Stimulated activated CD8-positive, alpha-beta memory T cell treated with anti-CD3 and anti-CD28 coated beads, Interleukin-15, amount 100 ng/mL, for 1 hour (primary cell): Measurements from ENCODE around the gene TAX1BP3.
A peak's percentile ranks its signal among the peaks of the same experiment; 100 is the strongest.

ENCODE experiments used
- DNase-seq: peaks from one replicate; pipeline ENCODE4 v3.0.0-alpha.2; 2020; ENCODE audit warnings: low read depth

TAX1BP3 gene

GRCh38 chr17:3688027-3688553, 19.7 kb upstream of the TAX1BP3 start:
- no peak for DNase-seq

GRCh38 chr17:3685174-3685573, 16.8 kb upstream of the TAX1BP3 start:
- DNase-seq = no peak

- DNase-seq = peak; percentile 41
Measured at GRCh38 chr17:3683054-3683511, 14.7 kb upstream of the TAX1BP3 start.

DNA sequence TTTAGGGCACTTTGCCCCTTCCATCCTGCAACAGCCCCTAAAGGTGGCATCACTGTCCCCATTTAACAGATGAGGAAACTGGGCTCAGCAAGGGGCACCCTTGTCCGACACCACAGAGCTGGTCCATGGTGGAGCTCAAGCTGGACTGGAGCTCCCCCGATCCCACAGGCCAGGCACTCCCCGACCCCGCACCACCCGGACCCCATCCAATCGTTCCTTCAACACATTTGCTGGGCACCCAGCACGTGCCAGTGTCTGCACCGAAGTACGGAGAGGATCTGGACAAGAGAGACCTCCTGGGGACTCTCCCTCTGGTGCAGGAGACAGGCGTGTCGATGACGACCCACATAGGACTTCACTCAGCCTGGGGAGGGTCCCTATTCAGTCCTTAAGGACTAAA, 13.7 kb upstream of the TAX1BP3 start:
- DNase-seq = no peak

DNA sequence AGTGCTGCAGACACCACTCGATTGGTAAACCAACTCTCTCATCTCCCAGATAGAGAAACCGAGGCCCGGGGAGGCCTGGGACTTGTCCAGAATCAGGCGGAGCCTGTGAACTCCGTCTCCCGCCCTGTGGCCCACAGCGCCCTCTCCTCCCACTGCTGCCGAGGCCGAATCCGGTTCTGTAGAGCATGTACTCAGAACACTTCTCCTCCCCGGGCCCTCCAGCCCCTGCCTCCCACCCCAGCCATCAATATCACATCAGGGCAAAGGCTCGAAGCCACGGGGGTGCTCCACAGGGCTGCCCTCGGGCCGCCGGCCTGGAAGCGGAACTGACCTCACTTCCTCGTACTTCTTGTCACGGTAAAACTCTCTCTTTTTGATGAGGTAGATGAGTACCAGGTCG, 13.2 kb upstream of the TAX1BP3 start:
- DNase-seq = no peak

DNA sequence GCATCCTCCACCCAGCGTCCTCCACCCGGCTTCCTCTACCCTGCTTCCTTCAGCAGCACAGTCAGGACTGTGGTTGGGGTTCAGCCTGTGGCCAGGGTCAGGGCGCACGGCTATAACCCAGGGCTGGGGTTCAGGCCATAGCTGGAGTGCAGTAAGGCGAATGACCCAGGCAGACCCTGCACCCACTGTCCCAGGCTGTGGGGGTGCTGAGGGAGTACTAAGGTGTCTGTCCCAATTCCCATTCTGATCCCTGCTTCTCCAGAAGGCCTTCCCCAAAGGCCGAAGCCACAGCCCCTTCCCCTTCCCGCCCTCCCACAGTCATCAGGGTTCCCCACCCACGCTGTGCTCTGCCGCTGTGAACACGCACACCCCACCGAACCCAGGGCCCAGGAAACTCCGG, 12.7 kb upstream of the TAX1BP3 start:
- no peak for DNase-seq

DNA sequence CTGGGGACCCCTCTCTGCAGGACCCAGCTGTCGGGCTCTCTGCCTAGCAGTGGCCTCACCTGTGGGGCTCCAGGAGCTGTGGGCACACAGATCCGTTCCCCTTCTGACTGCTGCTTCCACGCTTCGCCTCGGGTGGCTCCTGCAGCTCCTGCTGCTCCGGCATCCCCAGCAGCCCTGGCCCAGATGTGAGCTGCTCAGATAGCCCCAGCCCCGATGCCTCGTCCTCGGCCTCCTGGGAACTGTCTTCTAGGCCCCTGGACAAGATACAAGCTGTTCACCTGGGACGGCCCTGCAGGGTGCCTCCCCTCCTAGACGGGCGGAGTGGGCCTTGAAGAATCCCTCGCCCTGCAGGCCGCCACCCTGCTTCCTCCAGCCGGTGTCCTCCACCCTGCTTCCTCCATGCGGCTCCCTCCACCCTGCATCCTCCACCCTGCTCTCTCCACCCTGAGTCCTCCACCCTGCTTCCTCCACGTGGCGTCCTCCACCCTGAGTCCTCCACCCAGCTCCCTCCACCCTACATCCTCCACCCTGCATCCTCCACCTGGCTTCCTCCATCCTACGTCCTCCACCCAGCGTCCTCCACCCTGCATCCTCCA, 11.3 kb upstream of the TAX1BP3 start:
- DNase-seq = no peak

DNA sequence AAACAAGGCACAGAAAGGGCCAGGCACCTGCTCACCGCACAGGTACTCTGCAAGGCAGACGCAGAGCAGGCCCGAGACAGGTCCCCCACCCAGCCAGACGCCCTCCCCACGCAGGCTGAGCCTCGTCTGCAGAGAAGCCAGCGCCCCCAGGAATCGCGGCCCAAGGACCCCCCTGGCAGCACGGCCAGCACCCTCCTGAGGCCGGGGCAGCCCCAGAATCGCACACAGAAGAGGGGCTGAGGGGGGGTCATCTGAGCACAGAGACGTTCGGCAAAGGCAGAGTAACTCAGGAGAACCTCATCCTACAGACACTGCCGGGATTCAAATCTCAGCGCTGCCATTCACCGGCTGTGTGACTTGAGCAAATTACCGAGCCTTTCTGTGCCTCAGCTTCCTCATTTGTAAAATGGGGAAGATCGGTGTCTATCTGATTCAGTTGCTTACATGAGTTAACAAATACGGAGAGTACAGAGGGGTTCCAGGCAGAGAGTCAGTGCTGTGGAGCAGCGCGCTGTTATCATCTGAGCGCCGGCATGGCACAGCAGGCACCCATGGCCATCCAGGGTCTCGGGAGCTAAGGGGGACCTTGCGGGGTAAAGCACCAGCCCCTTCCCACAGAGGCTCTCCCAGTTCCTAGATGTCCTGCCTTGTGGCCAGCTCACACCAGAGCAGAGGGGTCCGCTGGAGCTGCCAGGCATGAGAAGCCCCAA, 10.6 kb upstream of the TAX1BP3 start:
- DNase-seq = no peak

- DNase-seq = no peak
Measured at GRCh38 chr17:3678095-3678820, 9.9 kb upstream of the TAX1BP3 start.

GRCh38 chr17:3675886-3676285, 7.5 kb upstream of the TAX1BP3 start:
- no peak for DNase-seq

- DNase-seq = no peak
Measured at GRCh38 chr17:3672571-3672970, 4.2 kb upstream of the TAX1BP3 start.

GRCh38 chr17:3669548-3669947, 1.2 kb upstream of the TAX1BP3 start:
- no peak for DNase-seq

DNA sequence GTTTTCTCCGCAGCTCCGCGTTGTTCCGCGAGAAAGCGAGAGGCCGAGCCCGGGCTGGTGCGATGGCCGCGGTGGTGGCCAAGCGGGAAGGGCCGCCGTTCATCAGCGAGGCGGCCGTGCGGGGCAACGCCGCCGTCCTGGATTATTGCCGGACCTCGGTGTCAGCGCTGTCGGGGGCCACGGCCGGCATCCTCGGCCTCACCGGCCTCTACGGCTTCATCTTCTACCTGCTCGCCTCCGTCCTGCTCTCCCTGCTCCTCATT, 638 bp upstream of the TAX1BP3 start:
- no peak for DNase-seq

DNA sequence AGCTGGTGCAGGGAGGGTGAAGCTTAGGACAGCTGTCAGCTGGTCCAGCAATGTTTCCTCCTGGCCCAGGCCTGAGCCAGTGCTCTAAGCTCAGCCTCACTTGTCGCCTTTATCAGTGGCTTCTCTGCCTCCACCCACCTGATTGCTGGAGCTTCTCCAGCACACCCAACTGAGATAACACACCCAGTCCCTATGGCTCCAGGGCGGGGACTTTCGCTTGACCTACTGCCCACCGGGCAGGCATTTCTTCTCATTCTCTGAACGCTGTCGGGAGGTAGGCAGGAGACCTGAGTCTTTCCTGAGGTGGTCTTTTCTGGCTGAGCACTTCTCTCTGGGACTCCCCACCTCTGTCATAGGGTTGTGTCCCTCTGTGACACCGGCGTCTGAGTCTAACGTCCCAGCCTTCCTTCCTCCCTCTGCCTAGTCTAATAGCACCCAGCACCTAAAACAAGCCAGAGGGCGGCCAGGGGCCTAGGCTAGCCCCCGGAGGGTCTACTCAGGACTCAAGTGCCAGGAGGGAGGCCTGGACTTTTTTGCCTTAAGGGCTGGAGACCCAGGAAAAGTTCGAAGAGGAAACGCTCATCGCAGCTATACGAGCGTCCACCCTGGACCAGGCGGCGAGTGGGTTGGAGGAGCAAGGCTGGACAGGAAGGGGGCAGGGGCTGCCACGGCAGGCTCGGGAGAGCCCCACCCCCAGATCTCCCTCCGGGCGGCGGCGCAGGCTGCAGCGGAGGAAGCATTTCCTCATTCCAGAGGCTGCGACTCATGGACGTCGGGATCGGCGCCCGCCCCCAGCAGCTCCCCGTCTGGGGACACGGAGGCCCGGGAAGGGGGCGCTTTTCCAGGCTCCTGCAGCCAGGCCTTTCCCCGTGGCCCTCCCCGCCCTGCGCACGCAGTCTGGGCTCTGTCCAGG, 756 bp downstream of the TAX1BP3 start:
- DNase-seq = no peak

GRCh38 chr17:3666516-3666915, 1.9 kb downstream of the TAX1BP3 start:
- no peak for DNase-seq

DNA sequence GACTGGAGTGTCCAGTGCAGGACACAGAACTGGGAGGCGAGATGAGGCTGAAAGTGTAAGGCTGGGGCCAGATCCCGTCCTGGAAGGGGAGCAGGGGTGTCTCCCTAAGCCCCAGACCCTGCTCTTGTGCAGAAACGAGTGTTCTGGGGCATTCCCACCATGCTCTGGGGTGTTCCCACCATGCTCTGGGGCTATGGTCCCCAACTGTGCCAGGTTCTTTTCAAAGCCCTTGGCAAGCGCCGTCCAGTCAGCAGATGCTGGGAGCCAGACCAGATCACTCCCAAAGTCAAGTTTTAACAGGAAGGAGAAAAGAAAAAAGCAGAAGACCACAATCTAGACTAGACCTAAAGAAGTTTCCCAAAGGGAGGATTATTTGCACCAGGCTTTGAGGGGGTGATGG, 2.5 kb downstream of the TAX1BP3 start:
- DNase-seq = no peak

GRCh38 chr17:3663102-3664011, 5.0 kb downstream of the TAX1BP3 start:
- no peak for DNase-seq

DNA sequence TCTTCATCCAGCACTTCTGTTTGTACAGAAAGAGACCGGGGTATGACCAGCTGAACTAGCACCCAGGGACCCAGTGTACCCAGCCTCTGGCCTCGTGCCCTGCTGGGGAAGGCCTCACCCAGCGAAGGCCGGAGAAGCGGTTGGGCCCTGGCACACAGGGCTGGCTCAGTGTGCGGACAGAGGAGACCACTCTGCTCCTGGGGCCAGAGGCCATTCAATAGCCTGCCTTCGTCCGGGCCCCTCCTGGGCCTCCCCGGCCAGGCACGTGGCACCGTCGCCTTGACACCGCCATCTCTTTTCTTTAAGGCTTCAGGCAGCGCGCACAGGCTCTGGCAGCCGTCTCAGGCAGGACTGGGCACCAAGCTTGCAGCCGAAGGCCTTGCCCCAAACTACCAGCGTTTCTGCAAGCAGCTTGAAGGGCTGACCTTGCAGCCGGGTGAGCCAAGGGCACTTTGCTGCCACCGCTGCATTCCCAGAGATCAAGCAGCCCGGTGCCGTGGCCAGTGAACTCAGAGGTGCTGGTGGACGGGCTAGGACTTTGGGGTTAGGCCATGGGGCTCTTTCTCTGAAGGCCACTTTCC, 8.0 kb downstream of the TAX1BP3 start:
- DNase-seq = no peak

- no peak for DNase-seq
Measured at GRCh38 chr17:3659541-3660111, 8.8 kb downstream of the TAX1BP3 start.

- DNase-seq = no peak
Measured at GRCh38 chr17:3658784-3659449, 9.5 kb downstream of the TAX1BP3 start.
